ENCODE results near the gene TRIM28.

DNA sequence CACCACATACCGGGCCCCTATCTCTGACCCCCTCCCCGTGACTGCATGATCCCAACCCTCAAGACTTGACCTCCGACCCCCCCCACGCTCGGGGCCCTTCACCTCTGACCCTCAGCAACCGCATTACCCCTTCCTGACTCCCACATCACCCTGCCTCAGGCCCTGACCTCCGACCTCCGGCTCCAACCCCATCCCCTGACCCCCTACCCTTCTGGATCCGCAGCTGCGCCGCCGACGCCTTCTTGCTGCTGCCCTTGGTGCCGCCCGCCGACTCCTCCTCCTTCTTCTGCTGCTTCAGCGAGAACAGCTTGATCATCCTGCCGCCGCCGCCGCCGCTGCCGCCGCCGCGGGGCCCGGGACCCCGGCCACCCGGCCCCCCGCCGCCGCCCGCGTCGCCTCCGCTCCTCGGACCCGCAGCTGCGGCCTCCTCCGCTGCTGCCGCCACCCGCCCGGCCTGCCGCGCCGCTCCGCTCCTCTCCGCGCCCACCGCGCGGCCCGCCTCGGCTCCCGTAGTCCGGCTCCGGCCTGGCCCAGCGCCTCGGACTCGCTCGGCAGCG lies 14.3 kb downstream of the TRIM28 start, which contains the start of gene UBE2M:
- no peak for TF ChIP-seq POLR2A (IDR thresholded peaks at IDR 0.05)
- TF ChIP-seq, protein P1, sequence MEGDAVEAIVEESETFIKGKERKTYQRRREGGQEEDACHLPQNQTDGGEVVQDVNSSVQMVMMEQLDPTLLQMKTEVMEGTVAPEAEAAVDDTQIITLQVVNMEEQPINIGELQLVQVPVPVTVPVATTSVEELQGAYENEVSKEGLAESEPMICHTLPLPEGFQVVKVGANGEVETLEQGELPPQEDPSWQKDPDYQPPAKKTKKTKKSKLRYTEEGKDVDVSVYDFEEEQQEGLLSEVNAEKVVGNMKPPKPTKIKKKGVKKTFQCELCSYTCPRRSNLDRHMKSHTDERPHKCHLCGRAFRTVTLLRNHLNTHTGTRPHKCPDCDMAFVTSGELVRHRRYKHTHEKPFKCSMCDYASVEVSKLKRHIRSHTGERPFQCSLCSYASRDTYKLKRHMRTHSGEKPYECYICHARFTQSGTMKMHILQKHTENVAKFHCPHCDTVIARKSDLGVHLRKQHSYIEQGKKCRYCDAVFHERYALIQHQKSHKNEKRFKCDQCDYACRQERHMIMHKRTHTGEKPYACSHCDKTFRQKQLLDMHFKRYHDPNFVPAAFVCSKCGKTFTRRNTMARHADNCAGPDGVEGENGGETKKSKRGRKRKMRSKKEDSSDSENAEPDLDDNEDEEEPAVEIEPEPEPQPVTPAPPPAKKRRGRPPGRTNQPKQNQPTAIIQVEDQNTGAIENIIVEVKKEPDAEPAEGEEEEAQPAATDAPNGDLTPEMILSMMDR (IDR thresholded peaks at IDR 0.05), result no peak

Data from adrenal gland (tissue), 5 donors.